ENCODE results near the gene FADD. TPM values are rescaled to one million over a fixed set of nuclear protein-coding genes. Genes with fewer than 3 reads are reported as not detected.

Gene FADD
- polyA plus RNA-seq, 1 donor (not counting 4 experiments of a cell fraction or from before 2014, with no cell fraction given), result 33.7 TPM

- Histone ChIP-seq H4K20me1 (ENCODE audit: control insufficient read depth, extremely low read depth, insufficient read depth, low read length) (no peaks in the 10 kb centered on the region), H2AFZ (ENCODE audit: control insufficient read depth, low read length) (no peak overlapping the region), H3K9me3 (ENCODE audit: control insufficient read depth, low read depth, low read length) (no peaks in the 10 kb centered on the region), H3K9ac (ENCODE audit: control insufficient read depth, extremely low read depth, insufficient read depth, low read length) (no peak overlapping the region), H3K27ac (ENCODE audit: control insufficient read depth, insufficient read depth, low read length) (no peak overlapping the region), H3K4me2 (ENCODE audit: control insufficient read depth, extremely low read depth, insufficient read depth, low read depth, low read length) (no peak overlapping the region), H3K4me1 (ENCODE audit: control insufficient read depth, extremely low read depth, insufficient read depth, low read length) (no peaks in the 10 kb centered on the region), H3K36me3 (ENCODE audit: control insufficient read depth in 2 of 2, extremely low read depth in 1 of 2, insufficient read depth in 2 of 2, low read length in 2 of 2) (peaks cover 0 to 4% of the 10 kb centered on the region in 2 experiments), H3K9me1 (ENCODE audit: control insufficient read depth, extremely low read depth, insufficient read depth, low read length) (no peaks in the 10 kb centered on the region), H3K27me3 (ENCODE audit: control insufficient read depth, extremely low read depth, insufficient read depth, low read length) (no peaks in the 10 kb centered on the region), H3K4me3 (ENCODE audit: control insufficient read depth in 2 of 3, extremely low read depth in 1 of 3, insufficient read depth in 2 of 3, low read depth in 1 of 3, low read length in 3 of 3) (no peak overlapping the region), H3K79me2 (ENCODE audit: control insufficient read depth, insufficient read depth, low read length) (no peaks in the 10 kb centered on the region)
- FAIRE-seq (no peak), DNase-seq (ENCODE audit: low read depth, low spot score) (no peak)
- TF ChIP-seq CTCF (optimal IDR thresholded peaks at IDR 0.05 in 1 of 3, IDR thresholded peaks at IDR 0.05 in 1 of 3, conservative IDR thresholded peaks at IDR 0.05 in 1 of 3; ENCODE audit: extremely low read depth in 1 of 3, insufficient read depth in 2 of 3, low read length in 3 of 3) (no peak), EZH2 (IDR thresholded peaks at IDR 0.05; ENCODE audit: low read length) (no peak)
- dilution Hi-C loops (cut with MboI; ENCODE audit: extremely low pct_ligation_motif_present, low sequenced_read_pairs), result no loop called here
Measured at GRCh38 chr11:70187771-70188170, 15.3 kb upstream of the FADD start.

- dilution Hi-C loops (cut with MboI; ENCODE audit: extremely low pct_ligation_motif_present, low sequenced_read_pairs), result no loop called here
- Histone ChIP-seq H3K27me3 (ENCODE audit: control insufficient read depth, extremely low read depth, insufficient read depth, low read length) (no peaks in the 10 kb centered on the region), H3K79me2 (ENCODE audit: control insufficient read depth, insufficient read depth, low read length) (no peaks in the 10 kb centered on the region), H3K4me1 (ENCODE audit: control insufficient read depth, extremely low read depth, insufficient read depth, low read length) (no peaks in the 10 kb centered on the region), H3K4me3 (ENCODE audit: control insufficient read depth in 2 of 3, extremely low read depth in 1 of 3, insufficient read depth in 2 of 3, low read depth in 1 of 3, low read length in 3 of 3) (no peak overlapping the region), H4K20me1 (ENCODE audit: control insufficient read depth, extremely low read depth, insufficient read depth, low read length) (no peaks in the 10 kb centered on the region), H3K36me3 (ENCODE audit: control insufficient read depth in 2 of 2, extremely low read depth in 1 of 2, insufficient read depth in 2 of 2, low read length in 2 of 2) (peaks cover 0 to 1% of the 10 kb centered on the region in 2 experiments), H3K4me2 (ENCODE audit: control insufficient read depth, extremely low read depth, insufficient read depth, low read depth, low read length) (no peak overlapping the region), H3K9ac (ENCODE audit: control insufficient read depth, extremely low read depth, insufficient read depth, low read length) (no peak overlapping the region), H3K9me3 (ENCODE audit: control insufficient read depth, low read depth, low read length) (no peaks in the 10 kb centered on the region), H3K27ac (ENCODE audit: control insufficient read depth, insufficient read depth, low read length) (no peak overlapping the region), H2AFZ (ENCODE audit: control insufficient read depth, low read length) (no peak overlapping the region), H3K9me1 (ENCODE audit: control insufficient read depth, extremely low read depth, insufficient read depth, low read length) (no peaks in the 10 kb centered on the region)
- FAIRE-seq (peak; percentile 59), DNase-seq (ENCODE audit: low read depth, low spot score) (no peak)
- TF ChIP-seq CTCF (optimal IDR thresholded peaks at IDR 0.05 in 1 of 3, IDR thresholded peaks at IDR 0.05 in 1 of 3, conservative IDR thresholded peaks at IDR 0.05 in 1 of 3; ENCODE audit: extremely low read depth in 1 of 3, insufficient read depth in 2 of 3, low read length in 3 of 3) (no peak), EZH2 (IDR thresholded peaks at IDR 0.05; ENCODE audit: low read length) (no peak)
Measured at GRCh38 chr11:70189622-70190021, 13.5 kb upstream of the FADD start.

Measured in keratinocyte (primary cell).